K562 (cell line): ENCODE results near the gene PHF1. TPM values are rescaled to one million over a fixed set of nuclear protein-coding genes. Genes with fewer than 3 reads are reported as not detected.

ENCODE experiments used
- ATF7 ChIP-seq: fragments of 450-650 bp; IDR thresholded peaks from 2 replicates; pipeline ENCODE4 v1.7.1; 2014; ENCODE audit warnings: mild to moderate bottlenecking, moderate library complexity
- BACH1 ChIP-seq: fragments of 200-800 bp; sonication (Bioruptor generic); IDR thresholded peaks from 2 replicates; pipeline ENCODE4 v1.6.1; 2016; ENCODE audit warnings: missing genetic modification characterization, missing compliant biosample characterization
- BRCA1 ChIP-seq, 2 experiments: fragments of 450-650 bp in 1 of 2; sonication (generic) in 1 of 2; formaldehyde crosslinking in 1 of 2; IDR thresholded peaks; 2 replicates each; pipeline versions ENCODE4 v1.5.0 to v1.6.1; 2017 to 2020; ENCODE audit warnings: mild to moderate bottlenecking in 1 of 2, missing genetic modification reagents in 1 of 2
- BRD9 ChIP-seq: fragments of 450-650 bp; IDR thresholded peaks from 2 replicates; pipeline ENCODE4 v1.6.1; 2018; ENCODE audit warnings: low read depth; ENCODE audit not compliant: partially characterized antibody
- CREB1 ChIP-seq, 2 experiments: sonication (generic) in 1 of 2; formaldehyde crosslinking in 1 of 2; IDR thresholded peaks; 2 replicates each; pipeline versions ENCODE4 v1.6.1 to v1.8.0; 2012 to 2022; ENCODE audit warnings: inconsistent platforms in 1 of 2, mild to moderate bottlenecking in 1 of 2, missing genetic modification reagents in 1 of 2, moderate library complexity in 1 of 2
- CREB3 ChIP-seq: fragments of 450-650 bp; conservative IDR thresholded peaks from 2 replicates; pipeline ENCODE4 v1.6.1; 2016; ENCODE audit warnings: missing genetic modification characterization, low read depth, mild to moderate bottlenecking, missing compliant biosample characterization, moderate library complexity
- ERF ChIP-seq: fragments of 450-650 bp; formaldehyde crosslinking; IDR thresholded peaks from 2 replicates; pipeline ENCODE4 v1.4.0; 2020; ENCODE audit warnings: mild to moderate bottlenecking, mixed read lengths
- FOXA3 ChIP-seq, 2 experiments: fragments of 450-650 bp in 1 of 2; sonication (generic) in 1 of 2; formaldehyde crosslinking; IDR thresholded peaks in 1 of 2; conservative IDR thresholded peaks in 1 of 2; 2 replicates each; pipeline versions ENCODE4 v1.4.0 to v1.8.0; 2020 to 2022; ENCODE audit warnings: mild to moderate bottlenecking in 2 of 2, missing genetic modification reagents in 1 of 2
- HBP1 ChIP-seq: fragments of 450-650 bp; formaldehyde crosslinking; IDR thresholded peaks from 2 replicates; pipeline ENCODE4 v1.4.0; 2022; ENCODE audit warnings: missing genetic modification characterization
- MLX ChIP-seq, 2 experiments: fragments of 450-650 bp in 1 of 2; sonication (generic) in 1 of 2; formaldehyde crosslinking; conservative IDR thresholded peaks; 2 replicates each; pipeline versions ENCODE4 v1.4.0 to v1.8.1; 2020 to 2022; ENCODE audit warnings: mild to moderate bottlenecking in 1 of 2, missing genetic modification reagents in 1 of 2
- MYBL2 ChIP-seq, 2 experiments: fragments of 450-650 bp in 1 of 2; sonication (generic) in 1 of 2; formaldehyde crosslinking in 1 of 2; IDR thresholded peaks; 2 replicates each; pipeline versions ENCODE4 v1.6.1 to v1.8.1; 2017 to 2022; ENCODE audit warnings: borderline replicate concordance in 1 of 2, inconsistent platforms in 1 of 2, low read depth in 1 of 2, mild to moderate bottlenecking in 1 of 2, missing genetic modification reagents in 1 of 2, moderate library complexity in 1 of 2
- NR4A1 ChIP-seq, 2 experiments: fragments of 250-450 bp in 1 of 2; fragments of 450-650 bp in 1 of 2; sonication (Bioruptor Pico) in 1 of 2; IDR thresholded peaks; 2 replicates each; pipeline versions ENCODE4 v1.4.0 to v1.6.1; 2016 to 2020; ENCODE audit warnings: mild to moderate bottlenecking in 2 of 2, missing compliant biosample characterization in 1 of 2, missing genetic modification characterization in 1 of 2, moderate library complexity in 1 of 2
- POLR2A ChIP-seq: fragments of 450-650 bp; conservative IDR thresholded peaks from 2 replicates; pipeline ENCODE4 v1.6.1; 2016
- RFX7 ChIP-seq: fragments of 250-450 bp; sonication (Bioruptor Pico); IDR thresholded peaks from 2 replicates; pipeline ENCODE4 v1.5.1; 2021; ENCODE audit warnings: mild to moderate bottlenecking
- STAT6 ChIP-seq: sonication (generic); formaldehyde crosslinking; IDR thresholded peaks from 2 replicates; pipeline ENCODE4 v1.8.1; 2023; ENCODE audit warnings: mild to moderate bottlenecking, missing genetic modification reagents
- TAF7 ChIP-seq: fragments of 450-650 bp; IDR thresholded peaks from 2 replicates; pipeline ENCODE4 v1.6.1; 2016; ENCODE audit warnings: missing genetic modification characterization, missing compliant biosample characterization
- ZNF23 ChIP-seq: fragments of 250-450 bp; sonication (Bioruptor Pico); IDR thresholded peaks from 2 replicates; pipeline ENCODE4 v1.4.0; 2020; ENCODE audit warnings: mild to moderate bottlenecking
- ZNF324 ChIP-seq: fragments of 250-450 bp; sonication (Bioruptor Pico); IDR thresholded peaks from 2 replicates; pipeline ENCODE4 v1.4.0; 2020; ENCODE audit warnings: mild to moderate bottlenecking
- ZNF561 ChIP-seq: fragments of 450-650 bp; formaldehyde crosslinking; conservative IDR thresholded peaks from 2 replicates; pipeline ENCODE4 v1.4.0; 2020; ENCODE audit warnings: mild to moderate bottlenecking, moderate library complexity
- ZNF589 ChIP-seq: fragments of 200-800 bp; sonication (Bioruptor generic); IDR thresholded peaks from 2 replicates; pipeline ENCODE4 v1.6.1; 2016; ENCODE audit warnings: low read depth, missing genetic modification characterization, missing compliant biosample characterization
- polyA plus RNA-seq, 8 experiments: library from polyadenylated mRNA; depleted of rRNA in 4 of 8; stranded (reverse) in 5 of 8; unstranded in 3 of 8; fragments of >200 nt; fragmentation: Nextera tagmentation in 2 of 8; fragmentation: Illumina TruSeq in 1 of 8; extraction: Ambion mirVana in 2 of 8; extraction: Trizol in 1 of 8; gene quantifications; 2 replicates each; pipeline versions ENCODE4 v1.2.1 to v1.2.3, GENCODE V29; 2011 to 2014; ENCODE audit warnings: inconsistent platforms in 1 of 8, missing spikeins in 1 of 8
- total RNA-seq, 7 experiments: library from RNA; depleted of rRNA in 6 of 7; stranded (reverse); fragments of >200 nt in 6 of 7; fragmentation: Illumina TruSeq in 2 of 7; extraction: Trizol in 2 of 7; gene quantifications; 2 replicates each; pipeline versions ENCODE4 v1.2.1 to v1.2.3, GENCODE V29; 2011 to 2021; ENCODE audit warnings: low replicate concordance in 1 of 7

Gene PHF1
- total and polyA plus RNA-seq, 9 of the 15 experiments (the other 6 are each of a cell fraction or from before 2014, with no cell fraction given): 3.7 to 64.2 (median 33.7) TPM

GRCh38 chr6:33418690-33419291, 8.0 kb downstream of the PHF1 start (continued):
- TF ChIP-seq STAT6 (CRISPR knock-in tag) (0 out of 2 replicates have a peak, but pooled peaks have one; percentile 9), BACH1 (tag) (peak; percentile 50; the same call in 1 of the 2 replicates), HBP1 (CRISPR knock-in tag) (peak; percentile 89; the same call in 1 of the 2 replicates), BRCA1 (IDR thresholded peaks at IDR 0.05) (no peak), BRCA1 (CRISPR knock-in tag; IDR thresholded peaks at IDR 0.05) (peak; percentile 93; the same call in 1 of the 2 replicates), ZNF589 (CRISPR knock-in tag) (peak; percentile 81; the same call in 1 of the 2 replicates), ATF7 (peak; percentile 92), POLR2A (0 out of 2 replicates have a peak, but pooled peaks have one; percentile 13), ZNF23 (CRISPR knock-in tag) (0 out of 2 replicates have a peak, but pooled peaks have one; percentile 60), BRD9 (peak; percentile 13), NR4A1 (CRISPR knock-in tag; IDR thresholded peaks at IDR 0.05) (peak; percentile 77; the same call in 1 of the 2 replicates), NR4A1 (tag; IDR thresholded peaks at IDR 0.05) (peak; percentile 79; the same call in 1 of the 2 replicates), MLX (CRISPR knock-in tag; conservative IDR thresholded peaks at IDR 0.05) (peak in 1 of 2 experiments; percentile 89; a peak in 2 of 4 replicates), MYBL2 (IDR thresholded peaks at IDR 0.05; ENCODE audit: low read depth) (no peak), MYBL2 (CRISPR knock-in tag; IDR thresholded peaks at IDR 0.05; ENCODE audit: borderline replicate concordance) (no peak), ZNF324 (CRISPR knock-in tag) (peak; percentile 31; the same call in 1 of the 2 replicates), TAF7 (0 out of 2 replicates have a peak, but pooled peaks have one; percentile 14), ZNF561 (CRISPR knock-in tag) (peak; percentile 76; the same call in 1 of the 2 replicates), CREB3 (tag) (0 out of 2 replicates have a peak, but pooled peaks have one; percentile 66), RFX7 (CRISPR knock-in tag) (no peak), FOXA3 (CRISPR knock-in tag; conservative IDR thresholded peaks at IDR 0.05 in 1 of 2, IDR thresholded peaks at IDR 0.05 in 1 of 2) (peak in 1 of 2 experiments; percentile 14; a peak in 1 of 4 replicates), CREB1 (IDR thresholded peaks at IDR 0.05) (no peak; the same call in 1 of the 2 replicates), CREB1 (CRISPR knock-in tag; IDR thresholded peaks at IDR 0.05) (peak; percentile 26; the same call in 1 of the 2 replicates), ERF (CRISPR knock-in tag) (no peak; the same call in 1 of the 2 replicates)
